ENCODE measurements around the gene PRRG2. TPM values are rescaled to one million over a fixed set of nuclear protein-coding genes. Genes with fewer than 3 reads are reported as not detected.

Gene PRRG2
- total and polyA plus RNA-seq, 2 of the 13 experiments (the other 11 are each of a cell fraction or from before 2014, with no cell fraction given) = 0.66 to 0.82 TPM

DNA sequence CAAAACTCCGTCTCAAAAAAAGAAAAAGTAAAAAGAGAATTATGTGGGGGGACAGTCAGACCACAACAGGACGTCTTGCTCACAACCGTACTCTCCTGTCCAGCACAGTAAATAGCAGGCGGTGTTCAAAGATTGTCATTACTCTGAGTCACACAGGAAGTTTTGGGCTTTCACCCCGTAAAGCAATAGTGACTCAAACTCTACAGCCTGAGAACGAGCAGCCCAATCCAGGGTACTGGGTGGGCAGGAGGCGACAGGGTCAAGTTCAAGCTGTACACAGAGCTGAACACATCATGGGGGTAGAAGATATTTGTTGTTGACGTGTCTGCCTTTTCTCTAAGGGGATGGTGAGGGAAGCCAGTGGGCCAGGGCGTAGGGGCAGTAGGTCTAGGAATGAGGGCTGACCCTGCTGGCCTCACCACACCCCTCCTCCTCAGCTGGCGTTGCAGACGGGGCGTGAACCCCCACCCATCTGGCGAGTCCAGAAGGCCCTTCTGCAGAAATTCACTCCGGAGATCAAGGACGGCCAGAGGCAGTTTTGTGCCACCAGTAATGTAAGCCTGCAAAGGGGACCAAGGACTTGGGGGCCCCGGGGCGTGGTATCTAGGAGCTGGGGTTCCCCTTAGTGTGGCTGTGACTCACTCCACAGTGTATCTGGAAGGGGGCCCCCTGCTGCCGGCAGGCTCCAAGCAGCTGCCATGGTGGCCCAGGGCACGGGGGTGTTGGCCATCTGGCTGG, 33.1 kb downstream of the PRRG2 start (continued):
- TF ChIP-seq MXI1 (IDR thresholded peaks at IDR 0.05; ENCODE audit: borderline replicate concordance, low read depth, low read length) (peak; percentile 47; the same call in 1 of the 3 replicates), LCORL (IDR thresholded peaks at IDR 0.05) (no peak), LCORL (CRISPR knock-in tag; IDR thresholded peaks at IDR 0.05) (0 out of 2 replicates have a peak, but pooled peaks have one; percentile 28), ZNF205 (CRISPR knock-in tag; IDR thresholded peaks at IDR 0.05) (no peak), FOSL2 (CRISPR knock-in tag; IDR thresholded peaks at IDR 0.05) (peak; percentile 83), RXRB (CRISPR knock-in tag; IDR thresholded peaks at IDR 0.05; ENCODE audit: borderline replicate concordance) (peak; percentile 68; the same call in 1 of the 2 replicates), SAP130 (CRISPR knock-in tag; IDR thresholded peaks at IDR 0.05; ENCODE audit: low read depth) (peak; percentile 70), POLR2AphosphoS5 (IDR thresholded peaks at IDR 0.05; ENCODE audit: low read depth, low read length) (no peak), ZBTB38 (CRISPR knock-in tag; IDR thresholded peaks at IDR 0.05) (peak; percentile 81), TGIF2 (CRISPR knock-in tag; IDR thresholded peaks at IDR 0.05) (no peak), RXRA (CRISPR knock-in tag; IDR thresholded peaks at IDR 0.05) (peak; percentile 60; the same call in 1 of the 2 replicates), YEATS4 (CRISPR knock-in tag; IDR thresholded peaks at IDR 0.05; ENCODE audit: borderline replicate concordance) (no peak), RARA (CRISPR knock-in tag; IDR thresholded peaks at IDR 0.05) (peak; percentile 92), HOXA3 (CRISPR knock-in tag; IDR thresholded peaks at IDR 0.05) (no peak), NFIB (CRISPR knock-in tag; IDR thresholded peaks at IDR 0.05; ENCODE audit: borderline replicate concordance) (no peak)
- TF ChIP-seq, protein P1, sequence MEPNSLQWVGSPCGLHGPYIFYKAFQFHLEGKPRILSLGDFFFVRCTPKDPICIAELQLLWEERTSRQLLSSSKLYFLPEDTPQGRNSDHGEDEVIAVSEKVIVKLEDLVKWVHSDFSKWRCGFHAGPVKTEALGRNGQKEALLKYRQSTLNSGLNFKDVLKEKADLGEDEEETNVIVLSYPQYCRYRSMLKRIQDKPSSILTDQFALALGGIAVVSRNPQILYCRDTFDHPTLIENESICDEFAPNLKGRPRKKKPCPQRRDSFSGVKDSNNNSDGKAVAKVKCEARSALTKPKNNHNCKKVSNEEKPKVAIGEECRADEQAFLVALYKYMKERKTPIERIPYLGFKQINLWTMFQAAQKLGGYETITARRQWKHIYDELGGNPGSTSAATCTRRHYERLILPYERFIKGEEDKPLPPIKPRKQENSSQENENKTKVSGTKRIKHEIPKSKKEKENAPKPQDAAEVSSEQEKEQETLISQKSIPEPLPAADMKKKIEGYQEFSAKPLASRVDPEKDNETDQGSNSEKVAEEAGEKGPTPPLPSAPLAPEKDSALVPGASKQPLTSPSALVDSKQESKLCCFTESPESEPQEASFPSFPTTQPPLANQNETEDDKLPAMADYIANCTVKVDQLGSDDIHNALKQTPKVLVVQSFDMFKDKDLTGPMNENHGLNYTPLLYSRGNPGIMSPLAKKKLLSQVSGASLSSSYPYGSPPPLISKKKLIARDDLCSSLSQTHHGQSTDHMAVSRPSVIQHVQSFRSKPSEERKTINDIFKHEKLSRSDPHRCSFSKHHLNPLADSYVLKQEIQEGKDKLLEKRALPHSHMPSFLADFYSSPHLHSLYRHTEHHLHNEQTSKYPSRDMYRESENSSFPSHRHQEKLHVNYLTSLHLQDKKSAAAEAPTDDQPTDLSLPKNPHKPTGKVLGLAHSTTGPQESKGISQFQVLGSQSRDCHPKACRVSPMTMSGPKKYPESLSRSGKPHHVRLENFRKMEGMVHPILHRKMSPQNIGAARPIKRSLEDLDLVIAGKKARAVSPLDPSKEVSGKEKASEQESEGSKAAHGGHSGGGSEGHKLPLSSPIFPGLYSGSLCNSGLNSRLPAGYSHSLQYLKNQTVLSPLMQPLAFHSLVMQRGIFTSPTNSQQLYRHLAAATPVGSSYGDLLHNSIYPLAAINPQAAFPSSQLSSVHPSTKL (CRISPR knock-in tag; IDR thresholded peaks at IDR 0.05) = 0 out of 2 replicates have a peak, but pooled peaks have one; percentile 12
- TF ChIP-seq, protein P2, sequence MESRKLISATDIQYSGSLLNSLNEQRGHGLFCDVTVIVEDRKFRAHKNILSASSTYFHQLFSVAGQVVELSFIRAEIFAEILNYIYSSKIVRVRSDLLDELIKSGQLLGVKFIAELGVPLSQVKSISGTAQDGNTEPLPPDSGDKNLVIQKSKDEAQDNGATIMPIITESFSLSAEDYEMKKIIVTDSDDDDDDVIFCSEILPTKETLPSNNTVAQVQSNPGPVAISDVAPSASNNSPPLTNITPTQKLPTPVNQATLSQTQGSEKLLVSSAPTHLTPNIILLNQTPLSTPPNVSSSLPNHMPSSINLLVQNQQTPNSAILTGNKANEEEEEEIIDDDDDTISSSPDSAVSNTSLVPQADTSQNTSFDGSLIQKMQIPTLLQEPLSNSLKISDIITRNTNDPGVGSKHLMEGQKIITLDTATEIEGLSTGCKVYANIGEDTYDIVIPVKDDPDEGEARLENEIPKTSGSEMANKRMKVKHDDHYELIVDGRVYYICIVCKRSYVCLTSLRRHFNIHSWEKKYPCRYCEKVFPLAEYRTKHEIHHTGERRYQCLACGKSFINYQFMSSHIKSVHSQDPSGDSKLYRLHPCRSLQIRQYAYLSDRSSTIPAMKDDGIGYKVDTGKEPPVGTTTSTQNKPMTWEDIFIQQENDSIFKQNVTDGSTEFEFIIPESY (CRISPR knock-in tag; IDR thresholded peaks at IDR 0.05) = peak; percentile 60

Measured in HepG2 (cell line).